ENCODE results near the gene CRELD2.

The CRELD2 gene

GRCh38 chr22:49959782-49960158 lies 41.3 kb downstream of the CRELD2 start:
- DNase-seq = no peak

- peak; percentile 76 for DNase-seq
These were observed 41.9 kb downstream of the CRELD2 start, which contains the start of gene PIM3 for GRCh38 chr22:49960159-49961004. TSS of gene PIM3 (plus strand) at chr22:49960772. CDS start at chr22:49960948, 176 bp downstream.

GRCh38 chr22:49961005-49961600 lies 42.7 kb downstream of the CRELD2 start:
- DNase-seq = no peak

GRCh38 chr22:49961601-49962011 lies 43.2 kb downstream of the CRELD2 start:
- no peak for DNase-seq

- DNase-seq = peak; percentile 63
These were observed 43.7 kb downstream of the CRELD2 start for GRCh38 chr22:49962012-49962750.

GRCh38 chr22:49962751-49963646 lies 44.6 kb downstream of the CRELD2 start:
- DNase-seq = no peak

GRCh38 chr22:49963647-49964026 lies 45.2 kb downstream of the CRELD2 start:
- DNase-seq = no peak

DNA sequence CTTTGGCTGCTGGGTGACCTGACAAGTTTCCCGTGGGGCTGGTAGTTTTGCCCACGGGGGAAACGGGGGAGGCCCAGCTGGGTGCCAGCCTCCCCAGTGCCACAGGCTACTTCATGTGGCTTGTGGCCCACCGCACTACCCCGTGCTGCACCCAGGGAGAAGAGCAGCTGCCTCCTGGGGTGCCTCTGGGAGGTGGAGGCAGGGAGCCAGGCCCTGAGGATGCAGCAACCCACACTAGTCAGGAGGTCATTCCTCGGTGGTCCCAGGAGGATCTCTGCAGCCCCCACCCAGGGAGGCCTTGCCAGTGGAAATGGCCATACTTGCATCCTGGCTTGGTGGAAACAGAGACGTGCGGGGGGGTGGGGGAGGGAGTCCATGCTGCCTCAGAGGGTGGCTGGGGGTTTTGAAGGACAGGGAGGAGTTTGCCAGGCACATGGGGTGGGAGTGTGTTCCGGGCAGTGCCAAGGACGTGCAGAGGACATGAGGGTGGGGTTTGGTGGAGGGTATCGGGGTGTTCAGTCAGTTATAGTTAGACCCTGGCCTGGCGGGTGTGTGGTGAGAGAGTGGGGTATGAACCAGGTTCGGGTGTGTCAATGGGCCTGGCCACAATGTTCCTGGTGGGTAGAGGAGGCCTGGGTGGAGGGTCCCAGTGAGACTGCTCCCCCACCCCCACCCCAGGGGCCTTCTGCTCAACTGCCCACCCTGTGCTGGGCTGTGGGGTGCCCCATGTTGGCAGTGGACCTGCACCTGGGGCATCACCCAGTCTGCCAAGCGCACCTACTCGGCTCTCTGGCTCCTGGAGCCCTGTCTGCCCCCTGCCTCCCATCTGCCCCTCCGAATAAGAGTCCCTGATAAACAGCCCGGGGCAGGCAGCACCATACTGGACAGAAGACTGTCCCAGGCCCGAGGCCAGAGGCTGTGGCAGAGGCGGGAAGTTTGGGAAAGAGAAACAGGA lies 46.0 kb downstream of the CRELD2 start:
- no peak for DNase-seq

DNA sequence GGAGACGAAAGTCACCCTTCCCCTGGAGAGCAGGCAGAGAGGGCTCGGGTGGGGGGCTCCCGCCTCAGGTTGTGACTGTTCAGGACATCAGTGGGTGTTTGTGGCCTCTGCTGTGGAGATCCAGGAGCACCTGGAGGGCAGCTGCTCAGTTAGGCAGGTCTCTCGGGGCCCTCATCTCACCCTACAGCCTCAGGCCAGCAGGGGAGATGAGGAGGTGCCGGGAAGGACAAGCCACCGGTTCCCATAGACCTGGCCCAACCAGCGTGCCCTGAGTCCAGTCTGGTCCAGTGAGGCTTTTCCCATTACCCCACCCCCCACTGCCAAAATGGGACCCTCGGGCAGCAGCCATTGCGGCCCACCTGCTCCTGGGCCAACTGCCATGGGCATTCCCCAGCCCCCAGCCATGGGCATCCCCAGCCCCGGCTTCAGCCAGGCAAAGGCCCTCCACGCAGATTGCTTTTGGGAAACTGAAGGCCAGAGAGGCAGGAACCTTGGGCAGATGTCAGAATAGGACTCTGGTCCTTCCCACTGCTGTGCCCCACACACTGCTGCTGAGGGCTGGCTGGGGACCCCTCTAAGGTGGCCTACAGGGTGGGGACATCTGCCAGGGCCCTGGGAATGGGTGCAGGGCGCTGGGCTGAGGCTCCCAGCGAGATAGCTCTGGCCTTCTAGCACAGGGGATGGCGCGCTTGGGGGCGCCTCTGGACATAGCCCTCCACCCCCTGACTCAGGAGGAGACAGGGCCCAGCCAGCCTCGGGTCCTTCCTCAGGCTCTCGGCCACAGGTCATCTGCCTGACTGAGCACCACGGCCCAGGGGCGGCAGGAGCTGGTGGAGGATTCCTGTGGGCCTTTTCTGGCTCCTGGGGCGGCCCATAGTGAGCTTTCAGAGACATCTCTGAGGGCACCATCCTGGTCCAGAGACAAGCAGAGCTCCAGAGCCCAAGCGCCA lies 46.9 kb downstream of the CRELD2 start:
- no peak for DNase-seq

DNA sequence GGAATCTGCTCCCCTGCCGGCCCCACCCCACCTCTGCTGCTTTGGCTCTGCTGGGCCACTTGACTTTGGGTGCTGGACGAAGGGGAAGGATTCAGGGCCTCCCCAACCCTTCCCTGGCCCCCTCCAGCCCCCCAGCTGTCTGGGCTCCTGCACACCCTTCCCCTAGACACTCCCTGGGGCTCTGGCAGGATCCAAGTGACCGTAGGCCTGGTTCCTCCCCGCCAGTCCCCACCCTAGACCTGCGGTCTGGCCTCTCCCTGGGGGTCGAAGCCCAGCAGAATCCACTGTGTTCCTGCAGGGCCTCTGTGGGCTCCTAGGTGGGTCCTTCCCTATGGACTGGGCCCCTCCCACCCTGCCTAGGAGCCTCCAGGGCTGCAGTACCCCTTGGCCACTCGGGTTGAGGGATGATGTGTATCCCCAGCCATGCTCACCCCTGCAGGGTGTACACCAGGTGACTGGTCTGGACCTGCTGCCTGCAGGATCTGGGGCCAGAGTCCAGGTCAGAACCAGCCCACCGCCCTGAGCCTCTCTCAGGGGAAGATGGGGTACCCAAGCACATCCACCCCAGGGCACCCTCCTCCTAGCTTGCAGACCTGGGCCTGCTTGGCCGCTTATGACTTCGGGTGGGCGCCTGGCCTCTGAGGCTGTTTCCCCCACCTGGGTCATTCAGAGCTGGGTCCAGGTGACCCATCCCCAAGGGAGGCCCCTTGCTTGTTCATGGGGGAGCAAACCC lies 47.8 kb downstream of the CRELD2 start:
- DNase-seq = no peak

DNA sequence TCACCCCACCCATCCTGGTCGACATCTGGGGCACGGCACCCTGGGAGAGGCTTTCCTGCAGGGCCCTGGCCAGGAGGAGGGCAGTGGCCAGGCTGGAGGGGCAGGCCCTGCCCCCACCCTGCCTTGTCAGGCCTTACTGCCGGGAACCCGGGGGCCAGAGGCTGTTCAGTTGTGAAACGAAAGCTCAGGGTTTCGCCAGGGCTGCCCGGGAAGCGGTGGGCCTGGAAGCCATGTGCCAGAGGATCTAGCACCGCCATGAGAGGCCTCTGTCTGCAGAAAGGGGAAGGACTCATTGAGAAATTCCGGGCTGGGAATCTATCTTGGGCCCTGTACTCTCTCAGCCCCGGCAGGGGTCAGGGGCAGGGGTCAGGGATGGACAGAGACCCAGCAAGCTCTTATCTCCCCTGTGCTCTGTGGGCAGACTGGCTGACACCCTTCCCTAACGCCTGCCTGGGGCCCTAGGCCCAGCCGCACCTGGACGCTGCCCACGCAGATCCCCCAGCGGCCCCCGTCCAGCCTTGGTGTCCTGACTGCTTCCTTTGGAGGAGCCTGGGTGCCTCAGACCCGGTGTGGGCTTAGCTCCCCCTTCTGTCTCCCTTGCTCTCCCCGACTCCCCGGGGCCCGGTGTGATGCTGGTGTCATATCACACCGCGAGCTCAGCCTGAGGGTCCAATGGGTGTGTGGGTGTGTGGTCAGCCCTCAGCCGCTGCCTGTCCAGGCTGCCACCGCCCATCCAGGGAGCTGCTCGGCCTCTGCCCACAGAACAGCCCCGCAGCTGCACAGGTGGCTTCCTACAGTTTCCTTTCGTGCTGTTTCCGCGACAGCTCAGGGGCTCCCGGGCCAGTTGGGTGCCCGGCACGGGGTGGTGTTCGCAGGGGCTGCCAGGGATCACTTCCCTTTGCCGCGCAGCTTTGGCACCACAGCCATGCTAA lies 48.6 kb downstream of the CRELD2 start:
- no peak for DNase-seq

- no peak for DNase-seq
These were observed 49.3 kb downstream of the CRELD2 start for GRCh38 chr22:49967706-49968208.

- DNase-seq = no peak
These were observed 49.9 kb downstream of the CRELD2 start for GRCh38 chr22:49968313-49968830.

DNA sequence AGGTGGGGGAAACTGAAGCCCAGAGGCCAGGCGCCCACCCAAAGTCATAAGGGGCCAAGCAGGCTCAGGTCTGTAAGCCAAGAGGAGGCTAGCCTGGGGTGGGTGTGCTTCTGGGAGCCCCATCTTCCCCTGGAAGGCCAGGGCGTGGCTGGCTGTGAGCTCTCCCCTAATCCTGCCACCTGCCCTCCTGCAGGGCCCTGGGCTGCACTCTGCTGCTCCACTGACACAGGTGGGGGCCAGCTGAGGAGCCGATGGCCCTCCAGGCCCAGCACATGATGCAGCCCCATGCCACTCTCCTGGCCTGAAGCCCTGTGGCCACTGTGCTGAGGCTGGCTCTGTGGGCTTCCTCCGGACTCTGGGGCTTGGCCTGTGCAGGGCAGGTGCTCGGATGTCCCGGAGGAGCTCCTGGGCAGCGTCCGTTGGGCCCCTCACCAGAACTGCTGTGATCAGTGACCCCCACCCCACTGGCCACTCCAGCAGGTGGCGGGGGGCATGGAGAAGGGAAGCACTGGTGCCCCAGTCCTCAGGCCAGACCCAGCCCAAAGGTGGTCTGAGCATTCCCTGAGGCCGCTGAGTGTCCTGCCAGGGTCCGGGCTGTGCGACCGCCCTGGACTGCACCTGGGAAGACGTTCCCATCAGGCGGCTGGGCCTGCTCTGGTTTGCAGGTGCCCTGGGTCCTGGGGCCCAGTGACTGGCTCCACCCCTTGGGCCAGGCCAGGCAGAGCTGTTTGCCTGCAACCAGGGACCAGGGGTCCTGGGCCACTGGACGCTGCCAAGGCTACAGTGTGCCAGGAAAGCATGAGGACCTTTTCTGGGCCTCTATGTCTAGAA lies 50.6 kb downstream of the CRELD2 start:
- no peak for DNase-seq

- no peak for DNase-seq
These were observed 51.5 kb downstream of the CRELD2 start for GRCh38 chr22:49969751-49970527.

Measured in NCI-H2029 (cell line).